Stimulated activated CD8-positive, alpha-beta memory T cell treated with anti-CD3 and anti-CD28 coated beads, Interleukin-7, amount 100 ng/mL, for 4 hours (primary cell): ENCODE data around the gene NFKBIB.

ENCODE experiments used
- DNase-seq, 2 donors: peaks; one replicate each; pipeline ENCODE4 v3.0.0-alpha.2; 2020; ENCODE audit warnings: low read depth in 2 of 2

NFKBIB gene

DNA sequence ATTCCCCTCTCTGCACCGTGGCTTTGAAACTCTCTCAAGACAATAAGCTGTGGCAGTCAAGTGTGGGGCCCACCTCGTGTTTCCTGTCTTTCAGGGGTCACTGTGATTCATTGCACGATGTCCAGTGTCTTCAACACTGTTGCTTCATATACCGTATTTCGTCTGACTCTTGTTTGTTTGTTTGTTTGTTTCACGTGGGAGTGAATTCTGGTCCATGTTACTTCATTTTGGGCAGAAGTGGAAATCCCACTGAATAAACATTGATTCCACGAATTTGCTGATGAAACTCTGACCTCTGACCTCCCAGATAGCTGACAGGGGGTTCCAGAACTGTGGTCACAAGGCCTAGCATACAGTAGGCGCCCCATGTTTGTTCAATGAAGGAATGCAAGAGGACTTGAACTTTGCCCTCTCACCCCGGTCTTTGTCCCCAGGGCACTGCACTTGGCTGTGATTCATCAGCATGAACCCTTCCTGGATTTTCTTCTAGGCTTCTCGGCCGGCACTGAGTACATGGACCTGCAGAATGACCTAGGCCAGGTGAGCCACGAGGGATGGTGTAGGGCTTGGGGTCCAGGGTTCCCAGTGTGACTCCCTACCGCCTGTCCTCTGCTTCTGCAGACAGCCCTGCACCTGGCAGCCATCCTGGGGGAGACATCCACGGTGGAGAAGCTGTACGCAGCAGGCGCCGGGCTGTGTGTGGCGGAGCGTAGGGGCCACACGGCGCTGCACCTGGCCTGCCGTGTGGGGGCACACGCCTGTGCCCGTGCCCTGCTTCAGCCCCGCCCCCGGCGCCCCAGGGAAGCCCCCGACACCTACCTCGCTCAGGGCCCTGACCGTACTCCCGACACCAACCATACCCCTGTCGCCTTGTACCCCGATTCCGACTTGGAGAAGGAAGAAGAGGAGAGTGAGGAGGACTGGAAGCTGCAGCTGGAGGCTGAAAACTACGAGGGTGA lies 5.1 kb downstream of the NFKBIB start:
- no peak for DNase-seq

DNA sequence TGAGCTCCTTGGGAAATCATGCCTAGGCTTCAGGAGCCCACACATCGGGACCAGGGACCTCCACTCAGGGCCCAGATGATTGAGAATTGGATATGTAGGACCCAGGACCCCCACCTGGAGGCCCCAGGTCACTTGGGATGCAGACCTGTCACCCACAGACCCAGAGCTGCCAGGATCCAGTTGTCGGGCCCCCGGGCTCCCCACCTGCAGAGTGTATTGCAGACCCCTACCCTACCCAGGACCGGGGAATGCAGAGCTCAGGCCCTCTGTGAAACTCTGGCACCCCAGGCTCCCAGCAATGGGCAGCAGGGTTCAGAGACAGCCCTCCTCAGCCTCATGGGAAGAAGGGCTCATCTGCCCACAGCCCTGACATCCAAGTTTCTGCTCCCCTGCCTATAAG lies 5.9 kb downstream of the NFKBIB start:
- DNase-seq = no peak

DNA sequence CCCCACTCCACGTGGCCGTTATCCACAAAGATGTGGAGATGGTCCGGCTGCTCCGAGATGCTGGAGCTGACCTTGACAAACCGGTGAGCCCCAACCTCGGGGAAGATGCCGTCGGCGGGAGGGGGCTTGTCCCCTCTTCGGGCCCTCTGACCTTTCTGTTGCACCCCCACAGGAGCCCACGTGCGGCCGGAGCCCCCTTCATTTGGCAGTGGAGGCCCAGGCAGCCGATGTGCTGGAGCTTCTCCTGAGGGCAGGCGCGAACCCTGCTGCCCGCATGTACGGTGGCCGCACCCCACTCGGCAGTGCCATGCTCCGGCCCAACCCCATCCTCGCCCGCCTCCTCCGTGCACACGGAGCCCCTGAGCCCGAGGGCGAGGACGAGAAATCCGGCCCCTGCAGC lies 7.5 kb downstream of the NFKBIB start:
- no peak for DNase-seq

- DNase-seq = no peak
Observed at GRCh38 chr19:38907670-38908069, 7.9 kb downstream of the NFKBIB start.

- DNase-seq = no peak
Observed at GRCh38 chr19:38908911-38909310, 9.1 kb downstream of the NFKBIB start.

- no peak for DNase-seq
Observed at GRCh38 chr19:38910488-38910887, 10.7 kb downstream of the NFKBIB start.

GRCh38 chr19:38911388-38912001 lies 11.7 kb downstream of the NFKBIB start:
- no peak for DNase-seq

DNA sequence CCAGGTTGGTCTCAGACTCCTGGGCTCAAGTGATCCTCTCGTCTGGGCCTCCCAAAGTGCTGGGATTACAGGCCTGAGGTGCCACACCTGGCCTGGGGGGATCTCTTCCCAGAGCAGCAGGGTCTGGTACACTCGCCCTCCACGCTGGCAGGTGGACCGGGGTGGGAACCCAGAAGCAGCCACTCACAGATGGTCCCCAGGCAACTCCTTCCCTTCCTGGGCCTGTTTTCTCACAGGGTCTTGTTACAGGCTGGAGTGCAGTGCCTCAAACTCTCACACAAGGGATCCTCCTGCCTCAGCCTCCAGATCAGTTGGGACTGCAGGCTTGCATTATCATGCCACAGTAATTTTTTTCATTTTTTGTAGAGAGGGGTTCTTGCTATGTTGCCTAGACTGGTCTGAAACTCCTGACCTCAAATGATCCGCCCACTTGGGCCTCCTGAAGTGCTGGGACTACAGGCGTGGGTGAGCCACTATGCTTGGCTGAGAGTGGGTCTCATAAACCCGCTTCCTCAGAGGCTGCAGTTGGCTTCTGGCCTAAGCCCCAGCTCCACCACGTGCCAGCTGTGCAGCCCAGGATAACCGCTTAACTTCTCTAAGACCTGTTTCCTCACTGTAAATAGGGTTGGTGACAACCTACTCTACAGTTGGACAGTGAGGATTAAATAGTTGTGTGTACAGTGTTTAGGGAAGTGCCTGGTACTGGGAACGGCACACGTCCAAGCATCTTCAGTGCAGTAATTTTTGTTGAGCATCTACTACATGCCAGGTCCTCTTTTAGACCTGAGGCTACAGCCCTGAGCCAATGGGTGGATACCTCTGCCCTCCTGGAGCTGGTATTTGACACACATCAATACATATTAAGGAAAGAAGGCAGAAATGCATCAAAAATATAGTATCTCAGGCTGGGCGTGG lies 13.1 kb downstream of the NFKBIB start:
- no peak for DNase-seq

GRCh38 chr19:38913958-38914357 lies 14.2 kb downstream of the NFKBIB start:
- no peak for DNase-seq

GRCh38 chr19:38915329-38916321 lies 15.9 kb downstream of the NFKBIB start:
- no peak for DNase-seq

DNA sequence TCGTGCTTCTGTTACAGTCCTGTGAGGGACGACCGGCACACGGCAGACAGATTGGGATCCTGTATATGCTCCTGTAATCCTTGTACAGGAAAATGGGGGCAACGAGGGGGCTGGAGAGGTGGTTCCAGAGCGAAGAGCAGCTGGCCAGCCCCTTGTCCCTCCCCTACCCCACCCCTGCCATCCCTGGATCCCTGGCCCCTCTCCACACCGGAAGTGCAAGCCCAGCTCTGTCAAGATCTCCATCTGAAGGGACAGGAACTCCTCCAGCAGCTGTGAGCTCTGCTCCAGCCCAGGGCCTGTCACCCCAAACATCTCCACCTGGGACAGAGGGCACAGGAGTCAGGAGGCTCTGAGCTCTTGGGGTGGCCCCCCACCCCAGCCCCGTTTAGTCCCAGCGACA lies 17.7 kb downstream of the NFKBIB start:
- no peak for DNase-seq

- no peak for DNase-seq
Observed at GRCh38 chr19:38917921-38918491, 18.2 kb downstream of the NFKBIB start.

DNA sequence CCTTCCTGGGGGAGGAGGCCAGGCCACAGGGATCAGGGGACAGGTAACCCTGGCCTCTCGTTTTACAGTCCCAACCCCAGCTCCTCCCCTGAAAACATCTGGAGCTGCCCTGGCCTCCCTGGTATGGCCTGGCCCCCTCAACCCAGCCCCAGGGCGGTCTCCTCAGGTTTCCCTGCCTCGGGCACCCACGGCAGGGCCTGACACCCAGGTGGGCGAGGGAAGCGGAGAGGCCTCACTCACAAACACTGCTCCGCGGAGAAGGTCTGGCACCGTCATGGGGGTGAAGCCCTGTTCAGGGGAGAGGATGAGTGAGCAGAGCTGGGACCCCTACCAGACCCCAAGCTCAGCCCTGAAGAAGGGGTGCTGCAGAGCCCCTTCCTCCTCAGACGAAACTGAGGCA lies 18.8 kb downstream of the NFKBIB start:
- DNase-seq = no peak

GRCh38 chr19:38919837-38920601 lies 20.2 kb downstream of the NFKBIB start:
- no peak for DNase-seq

GRCh38 chr19:38920602-38921419 lies 21.0 kb downstream of the NFKBIB start:
- DNase-seq = no peak

GRCh38 chr19:38921420-38922274 lies 21.9 kb downstream of the NFKBIB start:
- no peak for DNase-seq

DNA sequence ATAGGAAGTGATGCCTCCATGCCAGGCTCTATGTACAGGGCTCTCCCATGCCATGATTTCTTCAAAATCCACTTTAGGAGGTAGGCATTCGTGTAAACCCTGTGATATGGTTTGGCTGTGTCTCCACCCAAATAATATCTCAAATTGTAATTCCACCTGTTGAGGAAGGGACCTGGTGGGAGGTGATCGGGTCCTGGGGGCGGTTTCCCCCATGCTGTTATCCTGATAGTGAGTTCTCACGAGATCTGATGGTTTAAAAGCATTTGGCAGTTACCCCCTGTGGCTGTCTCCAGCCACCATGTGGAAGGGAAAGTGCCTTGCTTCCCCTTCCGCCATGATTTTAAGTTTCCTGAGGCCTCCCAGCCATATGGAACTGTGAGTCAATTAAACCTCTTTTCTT lies 22.7 kb downstream of the NFKBIB start:
- no peak for DNase-seq

DNA sequence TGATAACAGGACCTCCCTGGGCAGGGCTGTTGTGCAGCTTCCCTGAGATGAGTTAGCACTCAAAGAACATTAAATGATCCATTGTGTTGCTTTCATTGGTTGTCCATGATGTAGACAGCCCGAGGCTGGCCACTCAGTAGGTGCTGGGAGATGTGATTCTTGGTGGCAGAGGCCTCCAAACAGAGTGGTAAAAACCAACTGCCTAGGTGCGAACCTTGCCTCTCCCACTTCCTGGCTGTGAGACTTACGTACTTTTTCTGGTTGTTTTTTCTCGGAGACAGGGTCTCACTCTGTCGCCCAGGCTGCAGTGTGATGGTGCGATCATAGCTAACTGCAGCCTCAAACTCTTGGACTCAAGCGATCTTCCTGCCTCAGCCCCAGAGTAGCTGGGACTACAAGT lies 24.6 kb downstream of the NFKBIB start:
- peak in 1 of 2 donors; percentile 28 for DNase-seq
